WTC11 (cell line): ENCODE results near the gene SMAD6.

Experiments used
- JUN ChIP-seq: sonication (generic); formaldehyde crosslinking; IDR thresholded peaks from 2 replicates; pipeline ENCODE4 v1.8.0; 2023; ENCODE audit warnings: mild to moderate bottlenecking, missing genetic modification reagents
- SMAD4 ChIP-seq: sonication (generic); formaldehyde crosslinking; IDR thresholded peaks from 2 replicates; pipeline ENCODE4 v1.8.0; 2022; ENCODE audit warnings: mild to moderate bottlenecking, missing genetic modification reagents
- TF ChIP-seq, protein P1 (sequence below): sonication (generic); formaldehyde crosslinking; IDR thresholded peaks from 2 replicates; pipeline ENCODE4 v1.8.0; 2023; ENCODE audit warnings: missing genetic modification reagents
- TF ChIP-seq, protein P2 (sequence below): fragments of 200-600 bp; IDR thresholded peaks from 2 replicates; pipeline ENCODE4 v1.8.0; 2022; ENCODE audit warnings: antibody characterized with exemption
- TF ChIP-seq, protein P3 (sequence below): sonication (generic); formaldehyde crosslinking; IDR thresholded peaks from 2 replicates; pipeline ENCODE4 v1.8.0; 2022; ENCODE audit warnings: mild to moderate bottlenecking, missing genetic modification reagents
- TF ChIP-seq, protein P4 (sequence below): sonication (generic); formaldehyde crosslinking; IDR thresholded peaks from 2 replicates; pipeline ENCODE4 v1.8.1; 2023; ENCODE audit warnings: mild to moderate bottlenecking, missing genetic modification reagents, borderline replicate concordance

DNA sequence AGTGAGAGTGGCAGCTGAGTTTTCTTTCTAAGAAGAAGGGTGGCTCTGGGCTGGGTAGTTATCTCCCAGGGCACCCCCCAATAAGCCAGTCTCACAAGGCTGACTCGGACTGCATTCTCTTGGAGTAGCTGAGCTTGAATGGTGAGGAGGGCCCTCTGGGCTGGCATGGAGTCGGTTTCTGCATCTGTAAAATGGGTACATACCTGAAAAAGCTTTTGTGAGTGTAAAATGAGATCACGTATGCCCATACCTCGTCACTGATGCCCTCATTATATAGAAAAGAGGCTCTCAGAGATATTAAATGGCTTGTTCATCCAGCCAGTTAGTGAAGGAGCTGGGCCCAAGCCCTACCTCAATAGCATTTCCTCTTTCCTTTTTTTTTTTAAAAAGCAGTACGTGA, 41.2 kb downstream of the SMAD6 start:
- TF ChIP-seq, protein P1, sequence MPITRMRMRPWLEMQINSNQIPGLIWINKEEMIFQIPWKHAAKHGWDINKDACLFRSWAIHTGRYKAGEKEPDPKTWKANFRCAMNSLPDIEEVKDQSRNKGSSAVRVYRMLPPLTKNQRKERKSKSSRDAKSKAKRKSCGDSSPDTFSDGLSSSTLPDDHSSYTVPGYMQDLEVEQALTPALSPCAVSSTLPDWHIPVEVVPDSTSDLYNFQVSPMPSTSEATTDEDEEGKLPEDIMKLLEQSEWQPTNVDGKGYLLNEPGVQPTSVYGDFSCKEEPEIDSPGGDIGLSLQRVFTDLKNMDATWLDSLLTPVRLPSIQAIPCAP: no peak
- TF ChIP-seq SMAD4 (CRISPR knock-in tag) (no peak), JUN (CRISPR knock-in tag) (no peak)
- TF ChIP-seq, protein P2, sequence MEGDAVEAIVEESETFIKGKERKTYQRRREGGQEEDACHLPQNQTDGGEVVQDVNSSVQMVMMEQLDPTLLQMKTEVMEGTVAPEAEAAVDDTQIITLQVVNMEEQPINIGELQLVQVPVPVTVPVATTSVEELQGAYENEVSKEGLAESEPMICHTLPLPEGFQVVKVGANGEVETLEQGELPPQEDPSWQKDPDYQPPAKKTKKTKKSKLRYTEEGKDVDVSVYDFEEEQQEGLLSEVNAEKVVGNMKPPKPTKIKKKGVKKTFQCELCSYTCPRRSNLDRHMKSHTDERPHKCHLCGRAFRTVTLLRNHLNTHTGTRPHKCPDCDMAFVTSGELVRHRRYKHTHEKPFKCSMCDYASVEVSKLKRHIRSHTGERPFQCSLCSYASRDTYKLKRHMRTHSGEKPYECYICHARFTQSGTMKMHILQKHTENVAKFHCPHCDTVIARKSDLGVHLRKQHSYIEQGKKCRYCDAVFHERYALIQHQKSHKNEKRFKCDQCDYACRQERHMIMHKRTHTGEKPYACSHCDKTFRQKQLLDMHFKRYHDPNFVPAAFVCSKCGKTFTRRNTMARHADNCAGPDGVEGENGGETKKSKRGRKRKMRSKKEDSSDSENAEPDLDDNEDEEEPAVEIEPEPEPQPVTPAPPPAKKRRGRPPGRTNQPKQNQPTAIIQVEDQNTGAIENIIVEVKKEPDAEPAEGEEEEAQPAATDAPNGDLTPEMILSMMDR: no peak
- TF ChIP-seq, protein P3, sequence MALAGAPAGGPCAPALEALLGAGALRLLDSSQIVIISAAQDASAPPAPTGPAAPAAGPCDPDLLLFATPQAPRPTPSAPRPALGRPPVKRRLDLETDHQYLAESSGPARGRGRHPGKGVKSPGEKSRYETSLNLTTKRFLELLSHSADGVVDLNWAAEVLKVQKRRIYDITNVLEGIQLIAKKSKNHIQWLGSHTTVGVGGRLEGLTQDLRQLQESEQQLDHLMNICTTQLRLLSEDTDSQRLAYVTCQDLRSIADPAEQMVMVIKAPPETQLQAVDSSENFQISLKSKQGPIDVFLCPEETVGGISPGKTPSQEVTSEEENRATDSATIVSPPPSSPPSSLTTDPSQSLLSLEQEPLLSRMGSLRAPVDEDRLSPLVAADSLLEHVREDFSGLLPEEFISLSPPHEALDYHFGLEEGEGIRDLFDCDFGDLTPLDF (CRISPR knock-in tag): no peak
- TF ChIP-seq, protein P4, sequence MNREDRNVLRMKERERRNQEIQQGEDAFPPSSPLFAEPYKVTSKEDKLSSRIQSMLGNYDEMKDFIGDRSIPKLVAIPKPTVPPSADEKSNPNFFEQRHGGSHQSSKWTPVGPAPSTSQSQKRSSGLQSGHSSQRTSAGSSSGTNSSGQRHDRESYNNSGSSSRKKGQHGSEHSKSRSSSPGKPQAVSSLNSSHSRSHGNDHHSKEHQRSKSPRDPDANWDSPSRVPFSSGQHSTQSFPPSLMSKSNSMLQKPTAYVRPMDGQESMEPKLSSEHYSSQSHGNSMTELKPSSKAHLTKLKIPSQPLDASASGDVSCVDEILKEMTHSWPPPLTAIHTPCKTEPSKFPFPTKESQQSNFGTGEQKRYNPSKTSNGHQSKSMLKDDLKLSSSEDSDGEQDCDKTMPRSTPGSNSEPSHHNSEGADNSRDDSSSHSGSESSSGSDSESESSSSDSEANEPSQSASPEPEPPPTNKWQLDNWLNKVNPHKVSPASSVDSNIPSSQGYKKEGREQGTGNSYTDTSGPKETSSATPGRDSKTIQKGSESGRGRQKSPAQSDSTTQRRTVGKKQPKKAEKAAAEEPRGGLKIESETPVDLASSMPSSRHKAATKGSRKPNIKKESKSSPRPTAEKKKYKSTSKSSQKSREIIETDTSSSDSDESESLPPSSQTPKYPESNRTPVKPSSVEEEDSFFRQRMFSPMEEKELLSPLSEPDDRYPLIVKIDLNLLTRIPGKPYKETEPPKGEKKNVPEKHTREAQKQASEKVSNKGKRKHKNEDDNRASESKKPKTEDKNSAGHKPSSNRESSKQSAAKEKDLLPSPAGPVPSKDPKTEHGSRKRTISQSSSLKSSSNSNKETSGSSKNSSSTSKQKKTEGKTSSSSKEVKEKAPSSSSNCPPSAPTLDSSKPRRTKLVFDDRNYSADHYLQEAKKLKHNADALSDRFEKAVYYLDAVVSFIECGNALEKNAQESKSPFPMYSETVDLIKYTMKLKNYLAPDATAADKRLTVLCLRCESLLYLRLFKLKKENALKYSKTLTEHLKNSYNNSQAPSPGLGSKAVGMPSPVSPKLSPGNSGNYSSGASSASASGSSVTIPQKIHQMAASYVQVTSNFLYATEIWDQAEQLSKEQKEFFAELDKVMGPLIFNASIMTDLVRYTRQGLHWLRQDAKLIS: no peak
